GM21737 (cell line): Measurements from ENCODE around the gene NOBOX.
"Not testable (repeated sequence)": the region's sequence is repeated elsewhere in the genome, so short reads cannot be mapped to it uniquely, and the experiment has no call there.

Experiments used
- ATAC-seq: cut with Tn5 transposase; IDR thresholded peaks from one replicate; pipeline ENCODE4 v1.9.1; 2021; ENCODE audit warnings: mild to moderate bottlenecking, moderate library complexity; ENCODE audit not compliant: unreplicated experiment

NOBOX gene

GRCh38 chr7:144397086-144397485 is 6.4 kb downstream of the NOBOX start:
- no peak for ATAC-seq

- no peak for ATAC-seq
Observed at GRCh38 chr7:144391823-144392255, 11.7 kb downstream of the NOBOX start.

- no peak for ATAC-seq
Observed at GRCh38 chr7:144391014-144391413, 12.5 kb downstream of the NOBOX start.

- no peak for ATAC-seq
Observed at GRCh38 chr7:144390481-144390880, 13.0 kb downstream of the NOBOX start.

- no peak for ATAC-seq
Observed at GRCh38 chr7:144388950-144389349, 14.5 kb downstream of the NOBOX start.

- ATAC-seq = no peak
Observed at GRCh38 chr7:144386741-144387140, 16.8 kb downstream of the NOBOX start.

- no peak for ATAC-seq
Observed at GRCh38 chr7:144384555-144385245, 18.8 kb downstream of the NOBOX start.

- no peak for ATAC-seq
Observed at GRCh38 chr7:144384071-144384470, 19.4 kb downstream of the NOBOX start.

GRCh38 chr7:144379776-144380384 is 23.6 kb downstream of the NOBOX start:
- no peak for ATAC-seq

- ATAC-seq = no peak
Observed at GRCh38 chr7:144378651-144379050, 24.8 kb downstream of the NOBOX start.

GRCh38 chr7:144369221-144369620 is 34.3 kb downstream of the NOBOX start:
- not testable (repeated sequence) for ATAC-seq

- ATAC-seq = not testable (repeated sequence)
Observed at GRCh38 chr7:144367250-144367649, 36.2 kb downstream of the NOBOX start.

- not testable (repeated sequence) for ATAC-seq
Observed at GRCh38 chr7:144365523-144365922, 38.0 kb downstream of the NOBOX start.

- not testable (repeated sequence) for ATAC-seq
Observed at GRCh38 chr7:144362061-144362460, 41.4 kb downstream of the NOBOX start.

GRCh38 chr7:144356860-144357259 is 46.6 kb downstream of the NOBOX start:
- not testable (repeated sequence) for ATAC-seq

GRCh38 chr7:144356185-144356584 is 47.3 kb downstream of the NOBOX start:
- ATAC-seq = not testable (repeated sequence)

GRCh38 chr7:144355176-144355822 is 48.2 kb downstream of the NOBOX start, which contains the start of gene ARHGEF5:
ARHGEF5 (plus strand) TSS chr7:144355402; CDS start chr7:144362670, 7,268 bp downstream.
- peak; percentile 67 for ATAC-seq

GRCh38 chr7:144351667-144352066 is 51.8 kb downstream of the NOBOX start:
- not testable (repeated sequence) for ATAC-seq

GRCh38 chr7:144348625-144349024 is 54.9 kb downstream of the NOBOX start:
- ATAC-seq = peak; percentile 41
